HG03354 (cell line): ENCODE data around the gene LCORL.
A peak's percentile ranks its signal among the peaks of the same experiment; 100 is the strongest.
"Not testable (repeated sequence)": the region's sequence is repeated elsewhere in the genome, so short reads cannot be mapped to it uniquely, and the experiment has no call there.

Source experiments
- ATAC-seq: cut with Tn5 transposase; IDR thresholded peaks from one replicate; pipeline ENCODE4 v1.9.1; 2021; ENCODE audit warnings: mild to moderate bottlenecking; ENCODE audit not compliant: unreplicated experiment, poor library complexity, severe bottlenecking

LCORL gene

DNA sequence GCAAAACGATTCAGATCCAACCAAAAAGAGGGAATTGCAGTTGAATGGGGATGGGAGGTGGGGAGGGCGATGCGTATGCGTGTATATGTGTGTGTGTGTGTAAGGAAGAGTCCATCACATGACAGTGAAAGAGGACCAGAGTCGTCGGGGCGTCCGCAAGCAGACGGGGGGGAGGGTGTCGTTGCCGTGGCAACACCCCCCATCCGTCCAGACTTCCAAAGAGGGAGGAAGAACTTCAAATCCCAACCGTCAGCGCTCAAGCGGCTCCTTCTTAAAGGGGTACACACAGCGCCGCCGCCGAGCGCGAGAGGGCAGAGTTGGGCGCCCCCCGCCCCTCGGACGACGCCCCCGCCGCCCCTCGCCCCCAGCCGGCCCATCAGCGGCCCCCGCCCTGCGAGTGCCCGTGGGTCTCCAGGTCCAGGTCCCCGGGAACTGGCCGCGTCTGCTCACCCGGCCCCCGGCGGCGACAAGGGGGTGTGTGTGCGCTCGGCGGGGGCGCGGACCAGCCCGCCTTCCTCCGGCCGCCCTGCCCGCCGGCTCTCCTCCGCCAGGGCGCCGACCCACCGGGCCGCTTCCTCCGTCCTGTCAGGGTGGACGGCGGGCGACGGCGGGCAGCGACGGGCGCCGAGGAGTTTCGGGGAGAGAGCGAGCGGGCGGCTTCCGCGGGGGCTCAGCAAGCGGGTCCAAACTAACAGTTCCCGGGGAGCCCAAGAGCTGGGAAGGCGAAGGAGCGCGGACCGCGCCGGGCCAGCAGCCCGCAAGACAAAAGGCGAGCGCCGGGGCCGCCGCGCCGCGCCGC, 685 bp downstream of the LCORL start:
- peak; percentile 20 for ATAC-seq

- no peak for ATAC-seq
Measured at GRCh38 chr4:18020145-18020670, 1.3 kb downstream of the LCORL start.

- no peak for ATAC-seq
Measured at GRCh38 chr4:18014269-18014668, 7.3 kb downstream of the LCORL start.

- ATAC-seq, result no peak
Measured at GRCh38 chr4:18012807-18013462, 8.6 kb downstream of the LCORL start.

GRCh38 chr4:18012134-18012806, 9.3 kb downstream of the LCORL start:
- ATAC-seq, result no peak

DNA sequence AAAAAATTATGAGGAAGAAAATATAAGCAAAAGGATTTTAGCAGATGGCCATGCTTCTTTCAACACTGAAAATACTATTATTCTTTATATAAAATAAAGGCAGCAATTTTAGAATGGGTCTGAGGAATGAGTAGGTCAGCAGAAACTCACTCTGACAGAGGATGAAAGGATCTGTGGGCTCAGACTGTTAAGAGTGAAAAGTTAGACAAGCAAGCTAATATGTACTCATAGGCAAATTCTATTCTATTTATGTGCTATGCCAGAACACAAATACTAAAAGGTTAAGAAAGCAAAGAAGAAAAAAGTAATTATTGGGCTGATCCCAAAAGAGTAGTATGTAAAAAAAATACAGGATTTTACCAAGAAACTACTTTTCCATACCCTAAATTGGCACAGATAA, 13.9 kb downstream of the LCORL start:
- ATAC-seq, result no peak

GRCh38 chr4:18006432-18006831, 15.1 kb downstream of the LCORL start:
- not testable (repeated sequence) for ATAC-seq

DNA sequence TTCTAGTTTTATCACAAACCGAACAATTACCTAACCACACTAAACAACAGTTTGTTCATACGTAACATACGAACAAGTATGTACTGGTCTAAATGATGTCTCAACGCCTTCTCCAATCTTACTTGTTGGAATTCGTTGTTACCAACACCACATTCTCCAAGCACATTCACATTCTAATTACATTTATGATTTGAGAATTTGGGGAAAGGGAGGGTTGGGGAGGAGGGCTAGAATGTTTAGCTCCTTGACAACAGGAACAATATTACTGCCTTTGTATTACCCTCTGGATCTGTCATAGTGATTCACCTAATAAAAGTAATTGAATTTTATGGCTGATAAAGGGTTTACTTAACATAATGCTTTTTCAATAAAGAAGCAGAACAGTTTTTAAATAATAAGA, 24.4 kb downstream of the LCORL start:
- ATAC-seq, result no peak

DNA sequence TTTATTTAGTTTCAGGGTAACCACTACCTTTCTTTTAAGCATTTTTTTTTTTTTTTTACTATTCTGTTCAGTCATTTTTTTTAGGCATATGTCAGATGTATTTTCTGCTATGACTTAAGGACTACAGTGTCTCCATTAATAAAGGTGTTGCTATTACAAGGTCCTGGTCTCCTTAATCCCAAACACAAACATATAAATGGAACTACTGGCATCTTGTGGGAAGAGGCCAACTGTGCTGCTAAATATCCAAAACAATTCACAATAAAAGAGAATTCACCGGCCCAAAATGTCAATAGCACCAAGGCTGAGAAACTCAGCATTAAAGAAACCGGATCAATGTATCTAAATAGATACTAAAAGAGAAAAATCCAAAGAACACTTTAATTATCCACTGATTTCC, 26.4 kb downstream of the LCORL start:
- ATAC-seq, result no peak

- no peak for ATAC-seq
Measured at GRCh38 chr4:17985832-17986231, 35.7 kb downstream of the LCORL start.

DNA sequence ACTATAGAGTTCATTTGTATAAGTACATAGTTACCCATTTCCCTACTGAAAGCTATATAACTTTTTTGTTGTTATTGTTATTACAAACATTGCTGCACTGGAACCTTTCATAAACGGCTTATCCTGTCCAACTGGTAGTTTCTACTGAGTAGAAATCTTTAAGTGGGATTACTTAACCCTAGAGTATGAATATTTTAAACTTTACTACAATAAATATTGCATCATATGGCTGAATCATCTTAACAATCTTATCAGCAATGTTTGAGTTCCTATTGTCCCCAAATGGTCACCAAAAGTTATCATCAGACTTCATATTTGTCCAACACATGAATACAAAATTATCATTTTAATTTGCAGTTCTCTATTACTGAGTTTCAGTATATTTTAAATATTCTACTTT, 40.5 kb downstream of the LCORL start:
- ATAC-seq, result no peak

- no peak for ATAC-seq
Measured at GRCh38 chr4:17968721-17969120, 52.8 kb downstream of the LCORL start.

- ATAC-seq, result no peak
Measured at GRCh38 chr4:17967078-17967477, 54.5 kb downstream of the LCORL start.

- ATAC-seq, result peak; percentile 81
Measured at GRCh38 chr4:17966312-17966711, 55.2 kb downstream of the LCORL start.

DNA sequence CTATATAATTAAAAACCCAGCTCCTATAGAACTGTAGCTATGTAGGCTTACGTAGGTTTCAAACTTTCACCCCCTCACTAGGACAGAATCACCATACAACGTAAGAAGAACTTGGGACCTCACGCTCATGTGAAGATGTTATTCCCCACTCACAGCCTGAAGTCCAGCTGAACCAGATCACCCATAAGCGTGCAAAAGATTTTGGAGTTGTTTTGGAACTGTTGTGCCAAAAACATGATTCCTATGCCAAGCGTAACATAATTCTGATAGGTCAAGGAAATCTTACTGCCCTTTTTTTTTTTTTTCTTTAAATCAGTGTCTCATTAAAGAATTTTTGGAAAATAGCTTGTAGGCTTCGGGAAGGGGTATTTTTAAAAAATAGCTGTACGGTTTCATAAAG, 57.0 kb downstream of the LCORL start:
- ATAC-seq, result no peak

DNA sequence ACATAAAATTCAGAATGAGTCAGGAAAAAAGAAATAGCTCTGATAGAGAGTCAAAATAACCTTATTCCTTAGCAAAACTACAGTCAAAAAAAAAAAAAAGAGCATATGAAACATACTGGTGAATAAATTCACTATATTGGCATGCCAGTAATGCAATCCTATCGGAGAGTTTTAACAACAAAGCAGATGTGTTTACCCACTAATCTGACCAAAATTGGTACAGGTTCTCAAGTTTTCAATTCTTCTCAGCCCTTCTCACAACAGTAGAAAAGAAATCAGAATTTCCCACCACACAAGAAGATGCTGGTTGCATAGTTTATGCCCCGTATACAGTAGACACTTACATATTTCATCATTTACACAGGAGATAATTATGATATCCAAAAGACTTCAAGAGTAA, 59.4 kb downstream of the LCORL start:
- ATAC-seq, result no peak

DNA sequence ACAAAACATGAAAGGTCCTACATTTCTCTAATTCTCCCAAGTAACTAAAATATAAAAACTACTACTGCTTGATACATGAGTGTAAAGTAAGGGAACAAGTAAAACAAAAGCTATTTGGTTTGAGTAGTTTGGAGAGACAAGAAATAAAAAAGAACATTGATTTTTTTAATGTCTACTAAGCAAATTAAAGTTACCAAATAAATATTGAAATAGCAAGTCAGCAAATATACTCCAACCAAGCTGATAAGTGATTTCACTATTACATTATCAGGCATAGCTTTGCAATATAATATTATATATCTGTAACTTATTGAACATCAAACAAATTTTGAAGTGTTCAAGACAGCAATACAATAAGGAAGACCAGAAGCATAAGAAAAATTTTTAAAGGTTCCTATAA, 60.3 kb downstream of the LCORL start:
- no peak for ATAC-seq

GRCh38 chr4:17958181-17958580, 63.4 kb downstream of the LCORL start:
- no peak for ATAC-seq

DNA sequence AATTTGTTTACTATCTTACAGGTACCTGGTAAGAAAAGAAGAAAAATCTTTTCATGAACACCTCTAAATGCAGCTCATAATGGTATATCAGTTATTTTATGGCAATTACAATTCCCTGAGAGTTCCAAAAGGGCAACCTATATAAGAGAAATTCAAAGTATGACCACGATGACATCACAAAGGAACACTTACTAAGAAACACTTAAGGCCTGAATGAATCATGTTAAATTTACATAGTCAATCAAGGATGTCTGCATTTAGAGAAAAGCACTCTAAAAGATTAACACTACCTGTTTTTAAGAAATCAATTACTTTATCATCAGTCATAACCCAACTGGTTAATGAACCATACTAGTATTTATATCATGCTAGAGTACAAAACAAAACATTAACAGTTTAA, 63.9 kb downstream of the LCORL start:
- no peak for ATAC-seq

DNA sequence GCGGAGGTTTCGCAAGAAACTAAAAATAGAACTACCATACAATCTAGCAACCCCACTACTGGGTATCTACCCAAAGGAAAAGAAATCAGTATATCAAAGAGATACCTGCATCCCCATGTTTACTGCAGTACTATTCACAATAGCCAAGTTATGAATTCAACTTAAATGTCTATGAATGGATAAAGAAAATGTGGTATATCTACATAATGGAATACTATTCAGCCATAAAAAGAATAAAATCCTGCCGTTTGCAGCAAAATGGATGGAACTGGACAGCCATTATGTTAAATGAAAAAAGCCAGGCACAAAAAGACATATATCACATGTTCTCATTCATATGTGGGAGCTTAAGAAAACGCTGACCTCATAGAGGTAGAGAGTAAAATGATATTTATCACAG, 65.3 kb downstream of the LCORL start:
- no peak for ATAC-seq

DNA sequence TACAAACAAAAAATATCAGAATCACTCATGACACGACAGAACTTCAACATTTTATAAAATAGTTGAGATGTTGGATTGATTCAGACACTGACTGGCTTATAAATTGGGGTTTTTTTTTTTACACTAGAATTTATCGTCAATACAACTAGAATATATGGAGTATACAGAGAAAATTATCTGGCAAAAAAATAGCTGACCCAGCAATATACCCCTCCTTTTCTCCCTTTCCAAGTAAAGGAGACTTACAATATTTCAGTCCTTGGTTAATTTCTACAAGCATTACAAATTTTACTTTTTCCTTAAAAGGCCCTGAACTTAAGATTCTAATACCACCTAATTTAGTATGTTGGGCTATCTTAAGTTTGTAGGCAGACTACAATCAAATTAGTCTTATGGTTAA, 76.3 kb downstream of the LCORL start:
- ATAC-seq, result no peak
